ENCODE data around the gene DUSP22. TPM values are rescaled to one million over a fixed set of nuclear protein-coding genes. Genes with fewer than 3 reads are reported as not detected.

Gene DUSP22
- polyA plus RNA-seq, 1 of the 3 experiments (the other 2 are of a cell fraction), result 6.8 TPM

GRCh38 chr6:330948-331347 is 38.7 kb downstream of the DUSP22 start:
- no peaks in the 10 kb centered on the region for H3K9me2 ChIP-seq
- TF ChIP-seq JUND (IDR thresholded peaks at IDR 0.05), result no peak
- H3F3A ChIP-seq (replicated peaks; ENCODE audit: insufficient read depth), result no peaks in the 10 kb centered on the region
- CTCF ChIA-PET, result interaction anchor here (0.8 to 1.5 kb wide), 5 partner anchors 9 to 183 kb away, joined by 3 read pairs; no protein-coding TSS in a partner anchor
- WGBS (ENCODE audit: low lambda C conversion rate), result 53% methylated on average over 8 of the region's 8 CpGs
- H2AFZ ChIP-seq (ENCODE audit: low read depth), result no peak overlapping the region
- no peaks in the 10 kb centered on the region for H3K36me3 ChIP-seq (replicated peaks in 1 of 2; ENCODE audit: control insufficient read depth in 1 of 2, insufficient read depth in 2 of 2, low read length in 1 of 2)
- no peak overlapping the region for H3K4me2 ChIP-seq
- no peaks in the 10 kb centered on the region for H3K9me3 ChIP-seq
- 0 out of 2 replicates have a peak, but pooled peaks cover 4% of the 10 kb centered on the region for H4K20me1 ChIP-seq (ENCODE audit: insufficient read depth)
- H3K9ac ChIP-seq, result no peak overlapping the region
- no peaks in the 10 kb centered on the region for H3K79me2 ChIP-seq (ENCODE audit: insufficient read depth)
- H3K27ac ChIP-seq (ENCODE audit: low read depth in 2 of 2, low read length in 1 of 2), result no peak overlapping the region
- no peak overlapping the region for H3K4me3 ChIP-seq (ENCODE audit: low read depth in 2 of 2, low read length in 1 of 2)
- DNase-seq, result no peak
- peaks cover 25% of the 10 kb centered on the region; the same call in 1 of the 2 replicates for H3K27me3 ChIP-seq (ENCODE audit: insufficient read depth)
- H3K4me1 ChIP-seq (ENCODE audit: control insufficient read depth in 1 of 2, insufficient read depth in 2 of 2, low read depth in 1 of 2, low read length in 1 of 2), result no peaks in the 10 kb centered on the region; a peak in 2 of 4 replicates
- POLR2A ChIA-PET, result no interaction called here

- Histone ChIP-seq H3K27me3 (ENCODE audit: insufficient read depth) (peaks cover 26% of the 10 kb centered on the region; the same call in 1 of the 2 replicates), H3K9me2 (no peaks in the 10 kb centered on the region), H2AFZ (ENCODE audit: low read depth) (no peak overlapping the region), H3K4me2 (no peak overlapping the region), H3F3A (replicated peaks; ENCODE audit: insufficient read depth) (no peaks in the 10 kb centered on the region), H3K9ac (no peak overlapping the region), H4K20me1 (ENCODE audit: insufficient read depth) (no peaks in the 10 kb centered on the region), H3K79me2 (ENCODE audit: insufficient read depth) (no peaks in the 10 kb centered on the region), H3K9me3 (no peaks in the 10 kb centered on the region), H3K36me3 (replicated peaks in 1 of 2; ENCODE audit: control insufficient read depth in 1 of 2, insufficient read depth in 2 of 2, low read length in 1 of 2) (no peaks in the 10 kb centered on the region), H3K27ac (ENCODE audit: low read depth in 2 of 2, low read length in 1 of 2) (no peak overlapping the region), H3K4me3 (ENCODE audit: low read depth in 2 of 2, low read length in 1 of 2) (no peak overlapping the region), H3K4me1 (ENCODE audit: control insufficient read depth in 1 of 2, insufficient read depth in 2 of 2, low read depth in 1 of 2, low read length in 1 of 2) (no peaks in the 10 kb centered on the region; a peak in 2 of 4 replicates)
- 56% methylated on average over 13 of the region's 13 CpGs for WGBS (ENCODE audit: low lambda C conversion rate)
- ChIA-PET POLR2A (no interaction called here), CTCF (interaction anchor here (0.9 to 1.5 kb wide), 3 partner anchors 10 to 184 kb away, joined by 3 to 4 read pairs (median 3); no protein-coding TSS in a partner anchor)
- no peak for DNase-seq
- TF ChIP-seq JUND (IDR thresholded peaks at IDR 0.05), result no peak
- TF ChIP-seq RFX5 (IDR thresholded peaks at IDR 0.05; ENCODE audit: low read length), result no peak
- TF ChIP-seq USF1 (IDR thresholded peaks at IDR 0.05; ENCODE audit: borderline replicate concordance, low read depth), result no peak
- no peak for TF ChIP-seq GATA2 (CRISPR knock-in tag; IDR thresholded peaks at IDR 0.05)
- no peak for TF ChIP-seq FOXM1 (IDR thresholded peaks at IDR 0.05; ENCODE audit: low read depth)
- TF ChIP-seq TCF12 (IDR thresholded peaks at IDR 0.05), result no peak
- TF ChIP-seq YY1 (IDR thresholded peaks at IDR 0.05; ENCODE audit: low read depth), result no peak
- no peak for TF ChIP-seq TAF1 (IDR thresholded peaks at IDR 0.05; ENCODE audit: borderline replicate concordance, low read depth, low read length)
- TF ChIP-seq SIN3A (IDR thresholded peaks at IDR 0.05; ENCODE audit: borderline replicate concordance, low read depth, low read length), result no peak
- TF ChIP-seq EP300 (IDR thresholded peaks at IDR 0.05; ENCODE audit: borderline replicate concordance in 1 of 2, low read depth in 1 of 2, low read length in 1 of 2), result no peak
- TF ChIP-seq TEAD4 (IDR thresholded peaks at IDR 0.05; ENCODE audit: borderline replicate concordance, insufficient read depth), result no peak
- no peak for TF ChIP-seq ELF1 (IDR thresholded peaks at IDR 0.05)
- TF ChIP-seq IRF3 (IDR thresholded peaks at IDR 0.05; ENCODE audit: low read depth, low read length), result no peak
- no peak for TF ChIP-seq NRF1 (IDR thresholded peaks at IDR 0.05; ENCODE audit: low read depth, low read length)
- no peak for TF ChIP-seq ZBTB33 (IDR thresholded peaks at IDR 0.05; ENCODE audit: borderline replicate concordance, low read depth)
- no peak for TF ChIP-seq PBX3 (IDR thresholded peaks at IDR 0.05)
- no peak for TF ChIP-seq NFIC (IDR thresholded peaks at IDR 0.05; ENCODE audit: borderline replicate concordance)
- TF ChIP-seq FOXJ3 (CRISPR knock-in tag; IDR thresholded peaks at IDR 0.05), result no peak
- TF ChIP-seq EZH2phosphoT487 (IDR thresholded peaks at IDR 0.05; ENCODE audit: borderline replicate concordance, low read depth), result no peak
Measured at GRCh38 chr6:331622-332521, 39.6 kb downstream of the DUSP22 start.
